ENCODE data around the gene DERA.
"Not testable (repeated sequence)": the region's sequence is repeated elsewhere in the genome, so short reads cannot be mapped to it uniquely, and the experiment has no call there.

The DERA gene

DNA sequence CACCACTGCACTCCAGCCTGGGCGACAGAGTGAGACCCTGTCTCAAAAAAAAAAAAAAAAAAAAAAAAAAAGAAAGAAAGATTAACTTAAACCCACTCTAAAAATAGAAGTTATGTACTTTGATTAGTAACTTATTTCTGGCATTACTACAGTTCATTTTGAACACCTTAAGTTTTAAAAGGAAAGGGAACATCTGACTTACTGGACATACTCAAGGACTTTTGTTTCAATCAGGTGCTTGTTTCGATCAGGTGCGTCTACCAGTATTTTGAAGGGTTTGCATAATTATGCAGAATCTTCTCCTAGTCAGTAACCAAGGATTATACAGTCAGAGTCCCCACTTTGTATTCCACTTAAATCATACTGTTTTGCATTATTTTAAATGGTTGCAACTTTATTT lies 105.6 kb downstream of the DERA start:
- no peak for DNase-seq

DNA sequence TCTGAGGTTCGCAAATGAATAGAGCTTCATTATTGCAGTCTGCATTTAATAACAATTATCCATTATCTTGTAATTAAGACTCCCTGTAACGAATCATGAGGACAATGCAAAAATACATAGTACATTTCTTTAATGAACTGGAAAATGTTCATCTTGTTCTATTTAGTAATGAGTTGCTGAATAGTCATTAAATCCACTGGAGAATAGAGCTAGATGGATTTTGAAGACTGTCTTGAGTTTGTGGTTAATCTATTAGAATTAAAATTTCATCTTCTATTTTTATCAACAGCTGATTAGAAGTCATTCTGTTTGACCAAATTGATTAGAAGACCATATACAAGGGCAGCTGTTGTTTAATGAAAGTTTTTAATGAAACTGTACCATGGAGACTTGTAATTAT lies 107.2 kb downstream of the DERA start:
- no peak for DNase-seq

DNA sequence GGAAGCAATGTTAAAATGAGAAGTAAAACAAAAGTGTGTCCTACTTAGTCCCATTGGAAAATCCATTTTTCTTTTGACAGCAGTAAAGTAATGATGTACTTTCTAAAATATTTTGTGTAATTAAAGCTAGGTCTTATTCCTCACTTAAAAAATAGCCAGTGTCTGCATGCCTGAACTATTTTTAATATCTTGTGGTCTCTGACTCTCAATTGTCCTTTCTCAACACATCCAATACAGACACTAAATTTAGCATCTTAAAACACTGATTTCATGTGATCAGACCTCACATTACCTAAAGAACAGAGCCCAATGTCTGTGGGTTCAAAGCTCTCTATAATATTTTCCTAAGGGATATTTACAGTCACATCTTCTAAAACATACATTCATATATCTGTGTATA lies 108.0 kb downstream of the DERA start:
- DNase-seq: no peak

- no peak for DNase-seq
Observed at GRCh38 chr12:16020031-16020430, 108.9 kb downstream of the DERA start.

DNA sequence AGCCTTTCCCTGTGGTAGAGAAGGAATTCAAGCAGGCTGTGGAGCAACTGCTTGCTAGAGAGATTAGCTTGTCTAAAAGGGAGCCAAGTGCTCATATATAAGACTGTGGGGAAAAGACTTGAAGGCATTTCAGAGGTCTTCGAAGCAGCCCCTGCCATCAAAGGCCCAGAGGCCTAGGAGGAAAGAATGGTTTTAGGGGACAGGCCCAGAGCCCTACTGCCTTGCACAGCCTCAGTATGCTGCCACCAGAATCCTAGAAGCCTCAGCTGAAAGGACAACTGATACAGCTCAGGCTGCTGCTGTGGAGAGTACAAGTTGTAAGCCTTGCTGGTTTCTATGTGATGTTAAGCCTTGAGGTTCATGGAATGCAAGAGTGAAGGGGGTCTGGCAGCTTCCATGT lies 109.9 kb downstream of the DERA start:
- DNase-seq: no peak

DNA sequence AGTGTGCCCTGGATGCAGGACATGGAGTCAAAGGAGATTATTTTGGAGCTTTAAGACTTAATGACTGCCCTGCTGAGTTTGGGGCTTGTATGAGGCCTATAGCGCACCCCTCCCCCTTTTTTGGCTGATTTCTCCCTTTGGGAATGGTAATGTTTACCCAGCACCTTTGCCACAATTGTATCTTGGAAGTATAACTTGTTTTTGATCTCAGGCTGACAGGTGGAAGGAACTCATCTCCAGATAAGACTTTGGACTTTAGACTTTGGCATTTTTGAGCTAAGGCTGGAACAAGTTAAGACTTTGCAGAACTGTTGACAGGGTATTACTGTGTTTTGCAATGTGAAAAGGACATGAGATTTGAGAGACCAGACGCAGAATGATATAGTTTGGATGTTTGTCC lies 110.5 kb downstream of the DERA start:
- DNase-seq: no peak

- DNase-seq: no peak
Observed at GRCh38 chr12:16027002-16027401, 115.9 kb downstream of the DERA start.

DNA sequence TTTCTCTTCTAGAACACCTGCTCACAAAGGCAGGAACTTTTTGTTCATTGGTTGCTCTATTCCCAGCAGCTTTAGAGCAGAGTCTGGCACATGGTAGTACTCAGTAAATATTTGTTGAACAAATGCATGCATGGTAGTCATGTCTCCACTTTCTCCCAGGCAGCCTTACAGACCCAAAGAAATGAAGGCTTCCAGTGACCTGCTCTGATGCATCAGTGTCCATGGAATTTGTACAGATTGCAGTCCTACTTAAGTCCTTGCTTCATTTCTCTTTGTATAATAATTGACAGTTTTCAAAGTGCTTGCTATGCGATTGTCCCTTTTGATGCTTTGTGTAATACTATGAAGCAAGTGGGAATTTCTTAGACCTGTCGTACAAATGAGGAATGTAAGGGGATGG lies 119.6 kb downstream of the DERA start:
- DNase-seq: no peak

DNA sequence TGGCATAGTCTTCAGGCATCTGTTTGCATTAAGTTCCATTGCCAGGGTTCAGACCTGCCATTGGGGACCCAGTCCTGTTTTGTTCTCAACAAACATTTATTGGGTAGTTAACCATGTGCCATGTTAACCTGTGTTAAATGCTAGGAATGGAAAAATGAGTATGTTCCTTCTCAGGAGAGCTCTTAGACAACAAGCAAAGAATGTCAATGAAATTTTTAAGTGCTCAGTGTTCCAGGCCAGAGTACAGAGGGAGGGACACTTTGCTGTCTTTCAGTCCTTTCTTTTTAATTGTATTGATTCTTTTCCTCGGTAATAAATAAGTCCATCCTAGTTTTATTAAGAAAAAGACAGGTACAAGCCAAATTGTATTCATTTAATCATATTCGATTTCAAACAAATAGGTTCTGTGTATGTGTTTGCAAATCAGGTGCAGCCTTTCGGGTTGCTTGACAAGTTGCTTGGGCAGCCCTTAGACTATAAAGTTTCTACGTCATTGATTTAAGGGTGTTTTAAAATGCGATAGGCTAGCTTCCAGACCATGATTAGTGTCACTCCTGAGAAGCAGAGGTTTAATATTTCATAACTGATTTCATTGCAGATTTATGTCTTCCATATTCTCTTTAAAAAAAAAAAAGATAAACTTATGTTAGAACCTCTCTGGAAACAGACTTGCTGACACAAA lies 123.1 kb downstream of the DERA start:
- DNase-seq: no peak

GRCh38 chr12:16036073-16036472 lies 124.9 kb downstream of the DERA start:
- no peak for DNase-seq

DNA sequence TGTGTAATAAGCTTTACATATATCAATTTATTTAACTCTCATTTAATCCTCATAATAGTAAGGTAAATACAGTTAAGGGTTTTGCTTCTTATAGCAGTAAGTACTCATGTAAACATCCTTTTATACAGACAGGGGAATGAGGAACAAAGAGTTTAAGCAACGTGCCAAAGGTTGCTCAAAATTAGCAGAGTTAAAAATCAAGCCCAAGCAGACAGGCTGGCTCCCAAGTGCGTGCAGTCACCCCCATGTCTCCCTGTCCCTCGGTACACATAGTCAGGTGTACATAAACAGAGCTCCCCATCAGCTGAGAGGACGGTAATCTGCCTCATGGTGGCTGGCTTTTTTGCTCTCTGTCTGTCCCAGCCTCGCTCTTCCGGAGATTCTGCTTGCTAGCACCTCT lies 126.4 kb downstream of the DERA start:
- no peak for DNase-seq

DNA sequence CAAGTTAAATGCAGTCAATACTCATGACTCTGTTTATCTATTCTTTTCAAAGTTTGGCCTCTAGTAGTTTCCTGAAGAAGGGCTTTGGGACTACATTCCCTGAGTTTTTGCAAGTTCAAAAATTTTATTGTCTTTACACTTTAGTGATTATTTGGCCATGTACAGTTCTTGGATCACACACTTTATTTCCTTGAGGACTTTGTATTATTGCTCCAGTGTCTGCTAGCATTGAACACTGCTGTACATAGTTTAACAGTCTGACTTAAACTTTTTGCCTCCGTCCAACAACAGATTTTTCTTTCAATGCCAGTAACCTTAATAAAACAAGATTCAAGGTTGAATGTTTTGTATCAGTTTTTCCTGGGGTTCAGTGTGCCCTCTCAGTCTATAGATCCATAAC lies 132.3 kb downstream of the DERA start:
- no peak for DNase-seq

GRCh38 chr12:16046266-16046665 lies 135.1 kb downstream of the DERA start:
- DNase-seq: no peak

DNA sequence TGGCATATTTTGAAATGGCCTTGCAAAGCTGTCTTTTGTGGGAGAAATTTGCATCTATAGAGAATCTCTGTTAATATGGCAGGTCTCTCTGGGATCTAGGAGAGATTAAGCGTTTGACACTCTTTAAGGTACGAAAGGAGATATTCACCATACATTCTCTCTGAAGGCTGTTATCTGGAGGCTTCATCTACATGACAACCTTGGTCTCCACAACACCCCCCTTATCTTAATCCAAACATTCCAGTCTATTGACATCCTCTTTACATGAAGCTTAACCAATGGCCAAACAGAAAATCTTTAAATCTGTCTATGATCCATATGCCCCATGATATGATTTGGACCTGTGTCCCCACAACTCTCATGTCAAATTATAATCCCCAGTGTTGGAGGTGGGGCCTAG lies 137.4 kb downstream of the DERA start:
- no peak for DNase-seq

GRCh38 chr12:16056910-16057309 lies 145.8 kb downstream of the DERA start:
- DNase-seq: no peak

- DNase-seq: not testable (repeated sequence)
Observed at GRCh38 chr12:16057351-16057751, 146.2 kb downstream of the DERA start.

- DNase-seq: no peak
Observed at GRCh38 chr12:16062611-16063010, 151.5 kb downstream of the DERA start.

DNA sequence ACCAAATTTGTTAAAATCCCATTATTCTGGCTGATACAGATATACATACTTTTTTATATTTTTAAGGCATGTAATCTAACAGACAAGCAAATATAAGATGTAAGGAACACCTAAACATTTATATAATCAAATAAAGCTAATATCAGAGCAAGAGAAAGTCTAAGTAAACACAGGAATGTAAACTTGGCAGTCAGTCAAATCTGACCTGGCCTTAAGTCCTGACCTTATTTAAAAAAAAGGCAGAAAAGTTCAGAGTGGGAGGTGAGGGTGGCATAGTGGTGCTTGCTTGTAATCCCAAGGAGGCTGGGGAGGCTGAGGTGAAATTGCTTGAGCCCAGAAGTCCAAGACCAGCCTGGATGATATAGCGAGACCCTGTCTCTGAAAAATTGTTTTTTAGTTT lies 152.6 kb downstream of the DERA start:
- DNase-seq: no peak

DNA sequence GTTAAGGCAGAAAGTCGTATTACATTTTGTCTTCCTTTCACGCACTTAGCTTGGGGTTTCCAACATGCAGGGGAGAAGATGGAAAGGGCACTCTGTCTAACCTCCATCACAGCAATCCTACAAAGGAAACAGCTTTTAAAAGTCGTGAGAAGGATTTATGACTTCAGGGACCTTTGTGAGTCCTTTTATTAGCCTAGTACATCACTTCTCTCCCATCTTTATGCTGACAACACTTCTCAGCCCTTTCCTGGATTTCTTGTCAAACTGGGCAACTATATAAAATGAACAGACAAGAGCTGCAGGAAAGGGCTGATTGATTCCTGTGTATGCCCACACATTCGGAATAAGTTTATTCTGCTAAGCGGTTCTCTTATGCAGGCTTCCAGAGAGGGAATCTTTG lies 159.0 kb downstream of the DERA start:
- DNase-seq: no peak

- no peak for DNase-seq
Observed at GRCh38 chr12:16072678-16073077, 161.5 kb downstream of the DERA start.

DNA sequence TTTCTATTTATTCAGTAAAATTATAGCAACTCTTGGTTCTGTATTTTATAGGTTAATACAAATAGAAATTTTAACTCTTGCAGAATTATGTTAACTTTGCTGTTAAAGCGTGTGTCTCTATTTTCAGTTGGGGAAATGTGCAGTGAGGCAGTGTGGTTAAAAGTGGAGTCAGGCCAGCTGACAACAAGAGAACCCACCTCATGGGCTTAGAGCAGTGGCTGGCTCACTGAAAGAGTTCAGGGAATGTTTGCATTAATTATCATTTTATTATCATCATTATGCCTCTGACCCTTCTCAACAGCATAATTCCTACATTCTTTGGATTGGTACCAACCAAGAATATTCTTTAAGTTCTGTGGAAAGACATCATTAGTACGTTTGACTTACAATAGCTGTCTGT lies 163.8 kb downstream of the DERA start:
- no peak for DNase-seq

DNA sequence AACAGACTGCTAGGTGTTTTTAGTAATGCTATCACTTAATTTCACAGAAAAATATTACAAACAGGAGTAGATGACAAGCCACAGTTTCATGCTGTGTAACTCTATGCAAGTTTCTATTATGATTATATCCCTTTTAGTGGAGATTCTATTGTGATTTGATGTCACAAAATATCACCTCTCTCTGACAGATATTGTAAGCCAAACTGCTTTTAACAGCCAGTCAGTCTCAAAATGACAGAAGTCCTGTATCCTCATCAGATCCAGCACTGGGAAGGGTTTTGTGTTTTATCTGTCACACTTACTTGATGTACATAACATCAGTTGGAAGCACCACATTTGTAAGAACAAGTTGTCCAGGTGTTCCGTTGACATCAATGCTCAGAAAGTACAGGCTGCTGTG lies 164.8 kb downstream of the DERA start:
- no peak for DNase-seq

- no peak for DNase-seq
Observed at GRCh38 chr12:16076557-16076956, 165.4 kb downstream of the DERA start.

- no peak for DNase-seq
Observed at GRCh38 chr12:16076970-16077522, 165.9 kb downstream of the DERA start.

- no peak for DNase-seq
Observed at GRCh38 chr12:16086462-16086861, 175.3 kb downstream of the DERA start.

Measured in activated CD8-positive, alpha-beta memory T cell treated with anti-CD3 and anti-CD28 coated beads, Interleukin-2, amount 50 U/mL, for 48 hours (primary cell).